ENCODE measurements around the gene STARD9. TPM values are rescaled to one million over a fixed set of nuclear protein-coding genes. Genes with fewer than 3 reads are reported as not detected.

The STARD9 gene
- polyA plus RNA-seq, 1 donor (not counting 4 experiments of a cell fraction or from before 2014, with no cell fraction given) = 0.76 TPM

- Histone ChIP-seq H2AFZ (ENCODE audit: control insufficient read depth, low read length) (no peak overlapping the region), H4K20me1 (ENCODE audit: control insufficient read depth, extremely low read depth, insufficient read depth, low read length) (no peaks in the 10 kb centered on the region), H3K79me2 (ENCODE audit: control insufficient read depth, insufficient read depth, low read length) (no peaks in the 10 kb centered on the region), H3K4me3 (ENCODE audit: control insufficient read depth in 2 of 3, extremely low read depth in 1 of 3, insufficient read depth in 2 of 3, low read depth in 1 of 3, low read length in 3 of 3) (no peak overlapping the region), H3K4me1 (ENCODE audit: control insufficient read depth, extremely low read depth, insufficient read depth, low read length) (peaks cover 8% of the 10 kb centered on the region), H3K9ac (ENCODE audit: control insufficient read depth, extremely low read depth, insufficient read depth, low read length) (no peak overlapping the region), H3K9me1 (ENCODE audit: control insufficient read depth, extremely low read depth, insufficient read depth, low read length) (no peaks in the 10 kb centered on the region), H3K27me3 (ENCODE audit: control insufficient read depth, extremely low read depth, insufficient read depth, low read length) (no peaks in the 10 kb centered on the region), H3K9me3 (ENCODE audit: control insufficient read depth, low read depth, low read length) (no peaks in the 10 kb centered on the region), H3K27ac (ENCODE audit: control insufficient read depth, insufficient read depth, low read length) (no peak overlapping the region), H3K36me3 (ENCODE audit: control insufficient read depth in 2 of 2, extremely low read depth in 1 of 2, insufficient read depth in 2 of 2, low read length in 2 of 2) (no peaks in the 10 kb centered on the region), H3K4me2 (ENCODE audit: control insufficient read depth, extremely low read depth, insufficient read depth, low read depth, low read length) (no peak overlapping the region)
- dilution Hi-C loops (cut with MboI; ENCODE audit: extremely low pct_ligation_motif_present, low sequenced_read_pairs) = no loop called here
- TF ChIP-seq CTCF (optimal IDR thresholded peaks at IDR 0.05 in 1 of 3, IDR thresholded peaks at IDR 0.05 in 1 of 3, conservative IDR thresholded peaks at IDR 0.05 in 1 of 3; ENCODE audit: extremely low read depth in 1 of 3, insufficient read depth in 2 of 3, low read length in 3 of 3) (no peak), EZH2 (IDR thresholded peaks at IDR 0.05; ENCODE audit: low read length) (no peak)
- DNase-seq (ENCODE audit: low read depth, low spot score) (no peak), FAIRE-seq (no peak)
Observed at GRCh38 chr15:42705336-42705735, 129.9 kb downstream of the STARD9 start.

- TF ChIP-seq EZH2 (IDR thresholded peaks at IDR 0.05; ENCODE audit: low read length) = no peak
- TF ChIP-seq CTCF (optimal IDR thresholded peaks at IDR 0.05 in 1 of 3, IDR thresholded peaks at IDR 0.05 in 1 of 3, conservative IDR thresholded peaks at IDR 0.05 in 1 of 3; ENCODE audit: extremely low read depth in 1 of 3, insufficient read depth in 2 of 3, low read length in 3 of 3) = no peak
- no peak overlapping the region for H2AFZ ChIP-seq (ENCODE audit: control insufficient read depth, low read length)
- no peaks in the 10 kb centered on the region for H3K36me3 ChIP-seq (ENCODE audit: control insufficient read depth in 2 of 2, extremely low read depth in 1 of 2, insufficient read depth in 2 of 2, low read length in 2 of 2)
- no peak for FAIRE-seq
- no peak overlapping the region for H3K4me3 ChIP-seq (ENCODE audit: control insufficient read depth in 2 of 3, extremely low read depth in 1 of 3, insufficient read depth in 2 of 3, low read depth in 1 of 3, low read length in 3 of 3)
- no peaks in the 10 kb centered on the region for H3K79me2 ChIP-seq (ENCODE audit: control insufficient read depth, insufficient read depth, low read length)
- no peak overlapping the region for H3K27ac ChIP-seq (ENCODE audit: control insufficient read depth, insufficient read depth, low read length)
- no peak overlapping the region for H3K9ac ChIP-seq (ENCODE audit: control insufficient read depth, extremely low read depth, insufficient read depth, low read length)
- no peaks in the 10 kb centered on the region for H4K20me1 ChIP-seq (ENCODE audit: control insufficient read depth, extremely low read depth, insufficient read depth, low read length)
- no peaks in the 10 kb centered on the region for H3K9me3 ChIP-seq (ENCODE audit: control insufficient read depth, low read depth, low read length)
- H3K9me1 ChIP-seq (ENCODE audit: control insufficient read depth, extremely low read depth, insufficient read depth, low read length) = no peaks in the 10 kb centered on the region
- dilution Hi-C loops (cut with MboI; ENCODE audit: extremely low pct_ligation_motif_present, low sequenced_read_pairs) = no loop called here
- no peaks in the 10 kb centered on the region for H3K27me3 ChIP-seq (ENCODE audit: control insufficient read depth, extremely low read depth, insufficient read depth, low read length)
- peaks cover 8% of the 10 kb centered on the region for H3K4me1 ChIP-seq (ENCODE audit: control insufficient read depth, extremely low read depth, insufficient read depth, low read length)
- no peak overlapping the region for H3K4me2 ChIP-seq (ENCODE audit: control insufficient read depth, extremely low read depth, insufficient read depth, low read depth, low read length)
- DNase-seq (ENCODE audit: low read depth, low spot score) = no peak
Observed at GRCh38 chr15:42707068-42707467, 131.7 kb downstream of the STARD9 start.

Data from keratinocyte (primary cell).